Measurements from ENCODE around the gene ETS1. TPM values are rescaled to one million over a fixed set of nuclear protein-coding genes. Genes with fewer than 3 reads are reported as not detected.

The ETS1 gene
- total RNA-seq, 2 donors from 2014 or later, result 15.2 to 30.0 TPM

DNA sequence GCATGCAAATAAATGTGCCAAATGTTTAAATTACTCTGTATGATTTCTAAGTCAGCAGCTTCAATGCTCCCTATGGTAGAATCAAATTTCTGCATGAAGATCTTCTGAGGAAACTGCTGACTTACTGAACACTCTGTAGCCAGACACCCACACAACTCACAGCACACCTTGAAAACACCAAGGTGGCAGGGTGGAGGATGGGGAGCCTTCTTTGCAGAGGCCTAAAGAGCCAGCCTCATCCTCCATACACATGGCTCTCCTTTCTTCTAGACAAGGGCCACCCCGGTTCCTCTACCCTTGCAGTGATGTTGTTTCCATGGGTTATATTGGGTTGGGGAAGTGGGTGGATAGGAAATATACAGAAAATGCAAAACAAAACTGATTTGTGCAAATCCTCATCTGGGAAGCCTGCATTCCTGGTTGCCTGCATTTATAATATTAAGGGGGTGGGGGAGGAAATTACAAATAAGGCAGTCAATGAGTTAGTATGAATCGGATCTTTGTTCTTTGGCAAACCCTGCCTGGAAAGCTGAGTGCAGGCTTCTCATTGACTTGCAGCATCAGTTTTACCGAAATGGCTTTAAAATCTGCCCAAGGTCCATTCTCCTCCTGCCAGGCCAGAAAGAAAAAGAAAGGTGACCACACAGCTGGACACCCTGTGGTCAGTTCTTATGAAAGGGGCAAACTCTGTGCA, 15.8 kb upstream of the ETS1 start:
- WGBS, result 81% methylated on average over 3 of the region's 3 CpGs
- Histone ChIP-seq H3K4me3 (no peak overlapping the region), H3K27ac (no peak overlapping the region), H3K9me3 (no peaks in the 10 kb centered on the region), H3K4me1 (replicated peaks) (no peaks in the 10 kb centered on the region), H3K27me3 (replicated peaks; ENCODE audit: insufficient read depth) (no peaks in the 10 kb centered on the region), H3K36me3 (no peaks in the 10 kb centered on the region)
- intact Hi-C loops (cut with DNase I), result no loop called here
- DNase-seq (ENCODE audit: low spot score), result no peak
- TF ChIP-seq, protein P1, sequence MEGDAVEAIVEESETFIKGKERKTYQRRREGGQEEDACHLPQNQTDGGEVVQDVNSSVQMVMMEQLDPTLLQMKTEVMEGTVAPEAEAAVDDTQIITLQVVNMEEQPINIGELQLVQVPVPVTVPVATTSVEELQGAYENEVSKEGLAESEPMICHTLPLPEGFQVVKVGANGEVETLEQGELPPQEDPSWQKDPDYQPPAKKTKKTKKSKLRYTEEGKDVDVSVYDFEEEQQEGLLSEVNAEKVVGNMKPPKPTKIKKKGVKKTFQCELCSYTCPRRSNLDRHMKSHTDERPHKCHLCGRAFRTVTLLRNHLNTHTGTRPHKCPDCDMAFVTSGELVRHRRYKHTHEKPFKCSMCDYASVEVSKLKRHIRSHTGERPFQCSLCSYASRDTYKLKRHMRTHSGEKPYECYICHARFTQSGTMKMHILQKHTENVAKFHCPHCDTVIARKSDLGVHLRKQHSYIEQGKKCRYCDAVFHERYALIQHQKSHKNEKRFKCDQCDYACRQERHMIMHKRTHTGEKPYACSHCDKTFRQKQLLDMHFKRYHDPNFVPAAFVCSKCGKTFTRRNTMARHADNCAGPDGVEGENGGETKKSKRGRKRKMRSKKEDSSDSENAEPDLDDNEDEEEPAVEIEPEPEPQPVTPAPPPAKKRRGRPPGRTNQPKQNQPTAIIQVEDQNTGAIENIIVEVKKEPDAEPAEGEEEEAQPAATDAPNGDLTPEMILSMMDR (IDR thresholded peaks at IDR 0.05), result no peak
- TF ChIP-seq POLR2AphosphoS5 (IDR thresholded peaks at IDR 0.05), result no peak

DNA sequence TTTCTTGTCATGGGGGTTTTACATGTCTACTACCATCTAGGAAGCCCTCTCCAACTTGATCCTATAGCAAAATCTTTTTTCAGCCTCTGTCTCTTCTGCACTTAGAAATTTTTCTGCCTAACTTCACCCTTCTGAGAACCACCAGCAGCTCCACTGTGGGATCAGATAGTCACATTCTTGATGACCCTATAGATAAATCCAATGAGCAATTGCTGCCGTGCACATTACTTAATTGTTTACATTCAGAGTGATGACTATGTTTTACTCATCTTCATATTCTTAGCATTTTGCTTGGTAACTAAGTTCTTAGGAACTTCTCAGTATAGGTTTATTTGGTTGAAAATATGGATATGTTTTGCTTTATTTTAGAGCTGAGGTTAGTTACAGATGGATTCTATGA, 12.4 kb upstream of the ETS1 start:
- H3K27me3 ChIP-seq (replicated peaks; ENCODE audit: insufficient read depth), result no peaks in the 10 kb centered on the region
- H3K9me3 ChIP-seq, result no peaks in the 10 kb centered on the region
- H3K36me3 ChIP-seq, result no peaks in the 10 kb centered on the region
- TF ChIP-seq POLR2A (IDR thresholded peaks at IDR 0.05), result no peak
- no peak for TF ChIP-seq POLR2AphosphoS5 (IDR thresholded peaks at IDR 0.05)
- TF ChIP-seq, protein P1 (IDR thresholded peaks at IDR 0.05), result no peak
- H3K4me1 ChIP-seq (replicated peaks), result no peaks in the 10 kb centered on the region
- no peak for DNase-seq (ENCODE audit: low spot score)
- no peak overlapping the region for H3K4me3 ChIP-seq
- 52% methylated on average over 1 of the region's 1 CpG for WGBS
- intact Hi-C loops (cut with DNase I), result no loop called here
- H3K27ac ChIP-seq, result no peak overlapping the region

DNA sequence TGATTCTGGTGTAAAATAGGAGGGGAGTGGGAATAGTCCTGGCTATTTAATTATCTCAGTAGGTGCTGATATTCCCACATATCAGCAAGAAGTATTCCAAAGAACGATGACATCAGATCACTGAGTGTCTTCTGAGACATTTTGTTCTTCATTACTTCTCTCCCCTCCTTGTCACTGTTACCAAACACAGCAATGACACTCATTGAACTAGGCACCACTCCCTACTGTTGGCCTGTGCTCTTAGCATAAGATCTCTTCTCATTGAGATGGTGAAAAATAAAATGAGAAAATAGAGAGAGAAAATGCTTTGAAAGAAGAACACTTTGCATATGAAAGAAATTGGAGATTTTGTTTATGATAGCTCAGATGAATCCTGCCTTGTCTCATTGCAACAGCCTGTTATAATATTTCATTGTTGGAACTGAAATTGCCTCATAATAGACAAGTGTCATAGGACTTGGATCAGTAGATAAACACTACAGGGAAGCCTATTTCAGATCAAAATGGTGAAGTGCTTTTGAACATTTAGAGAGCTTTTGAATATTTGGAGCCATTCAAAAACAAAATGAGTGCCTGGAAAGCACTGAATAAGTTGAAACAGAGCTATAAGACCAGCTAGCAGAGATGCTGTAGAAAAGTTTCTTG, 11.3 kb upstream of the ETS1 start:
- Histone ChIP-seq H3K9me3 (no peaks in the 10 kb centered on the region), H3K4me1 (replicated peaks) (no peaks in the 10 kb centered on the region), H3K27me3 (replicated peaks; ENCODE audit: insufficient read depth) (no peaks in the 10 kb centered on the region), H3K4me3 (no peak overlapping the region), H3K27ac (no peak overlapping the region), H3K36me3 (no peaks in the 10 kb centered on the region)
- intact Hi-C loops (cut with DNase I), result no loop called here
- 95% methylated on average over 1 of the region's 1 CpG for WGBS
- DNase-seq (ENCODE audit: low spot score), result no peak
- no peak for TF ChIP-seq POLR2A (IDR thresholded peaks at IDR 0.05)
- TF ChIP-seq, protein P1 (IDR thresholded peaks at IDR 0.05), result no peak
- TF ChIP-seq POLR2AphosphoS5 (IDR thresholded peaks at IDR 0.05), result no peak

DNA sequence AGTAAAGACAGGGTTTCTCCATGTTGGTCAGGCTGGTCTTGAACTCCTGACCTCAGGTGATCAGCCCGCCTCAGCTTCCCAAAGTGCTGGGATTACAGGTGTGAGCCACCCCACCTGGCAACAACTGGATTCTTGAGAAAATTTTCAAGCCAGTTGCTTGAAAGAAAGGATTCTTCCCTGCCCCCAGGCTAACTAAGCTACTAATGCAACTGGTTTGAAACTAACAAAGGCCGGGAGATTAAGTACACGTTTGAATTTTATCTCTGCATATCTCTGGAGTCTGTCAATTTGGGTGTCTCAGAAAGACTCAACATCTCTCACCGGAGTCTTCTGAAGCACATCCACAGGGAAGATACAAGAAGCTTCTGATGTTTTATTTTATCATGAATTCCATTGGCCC, 10.7 kb upstream of the ETS1 start:
- no peak for DNase-seq (ENCODE audit: low spot score)
- 62% methylated on average over 4 of the region's 4 CpGs for WGBS
- no peak overlapping the region for H3K4me3 ChIP-seq
- intact Hi-C loops (cut with DNase I), result no loop called here
- H3K4me1 ChIP-seq (replicated peaks), result no peaks in the 10 kb centered on the region
- H3K9me3 ChIP-seq, result no peaks in the 10 kb centered on the region
- no peak overlapping the region for H3K27ac ChIP-seq
- no peaks in the 10 kb centered on the region for H3K36me3 ChIP-seq
- no peaks in the 10 kb centered on the region for H3K27me3 ChIP-seq (replicated peaks; ENCODE audit: insufficient read depth)
- TF ChIP-seq, protein P1 (IDR thresholded peaks at IDR 0.05), result no peak
- TF ChIP-seq POLR2AphosphoS5 (IDR thresholded peaks at IDR 0.05), result no peak
- TF ChIP-seq POLR2A (IDR thresholded peaks at IDR 0.05), result no peak

DNA sequence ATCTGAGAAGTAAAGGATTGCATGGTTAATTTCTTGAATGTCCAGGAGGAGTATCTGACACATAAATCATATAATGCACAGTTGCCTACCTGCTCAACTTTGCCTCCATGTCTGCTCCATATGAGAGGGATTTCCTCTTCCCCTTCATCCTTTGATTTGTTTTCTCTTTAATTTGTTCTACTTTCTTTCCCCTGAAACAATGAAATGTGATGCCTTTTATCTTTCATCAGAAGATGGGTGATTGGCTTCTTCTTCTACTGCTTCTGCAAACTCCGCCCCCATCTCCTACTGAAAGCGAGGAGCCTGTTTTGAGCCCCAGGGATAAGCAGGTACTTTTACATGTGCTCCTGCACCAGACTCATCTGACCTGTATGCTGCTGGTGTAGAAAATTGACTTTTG, 9.9 kb upstream of the ETS1 start:
- TF ChIP-seq POLR2AphosphoS5 (IDR thresholded peaks at IDR 0.05) (no peak), POLR2A (IDR thresholded peaks at IDR 0.05) (no peak)
- TF ChIP-seq, protein P1 (IDR thresholded peaks at IDR 0.05), result no peak
- 85% methylated on average over 2 of the region's 2 CpGs for WGBS
- no peak for DNase-seq (ENCODE audit: low spot score)
- no peaks in the 10 kb centered on the region for H3K9me3 ChIP-seq
- no peak overlapping the region for H3K4me3 ChIP-seq
- H3K27me3 ChIP-seq (replicated peaks; ENCODE audit: insufficient read depth), result no peaks in the 10 kb centered on the region
- intact Hi-C loops (cut with DNase I), result no loop called here
- H3K36me3 ChIP-seq, result no peaks in the 10 kb centered on the region
- no peak overlapping the region for H3K27ac ChIP-seq
- no peaks in the 10 kb centered on the region for H3K4me1 ChIP-seq (replicated peaks)

All from prostate gland (tissue), 2 donors.